ENCODE data around the gene MAGI2.
"Not testable (repeated sequence)": the region's sequence is repeated elsewhere in the genome, so short reads cannot be mapped to it uniquely, and the experiment has no call there.

Gene MAGI2

GRCh38 chr7:78267141-78267540, 1186.3 kb downstream of the MAGI2 start:
- ATAC-seq (replicated peaks) (no peak), DNase-seq (no peak)
- no peaks in the 10 kb centered on the region for H3K36me3 Mint-ChIP-seq (ENCODE audit: insufficient read depth)
- H3K4me1 Mint-ChIP-seq (ENCODE audit: low read depth in 2 of 2) = no peaks in the 10 kb centered on the region
- H3K27ac Mint-ChIP-seq = no peak overlapping the region
- H3K4me3 Mint-ChIP-seq = no peak overlapping the region
- H3K9me3 Mint-ChIP-seq = peaks cover 0 to 1% of the 10 kb centered on the region in 2 donors
- H3K27me3 Mint-ChIP-seq = no peaks in the 10 kb centered on the region

DNA sequence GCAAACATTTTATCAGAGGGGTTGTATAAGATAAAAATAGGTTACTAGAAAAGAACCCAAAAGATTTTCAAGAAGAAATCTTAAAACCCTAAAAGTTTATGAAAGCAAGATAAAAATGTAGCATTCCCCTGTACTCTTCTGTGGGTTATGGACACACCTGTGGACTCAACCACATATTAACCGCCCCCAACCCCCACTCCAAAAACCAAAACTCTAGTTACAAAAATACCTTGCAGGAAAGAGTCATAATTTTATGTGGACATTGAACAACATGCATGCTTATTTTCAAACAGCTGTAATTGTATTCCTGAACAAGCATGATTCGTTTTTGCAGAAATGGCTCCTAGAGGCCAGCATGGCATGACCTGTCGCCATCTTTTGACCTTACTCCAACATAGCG, 1188.0 kb downstream of the MAGI2 start:
- Mint-ChIP-seq H3K4me3 (no peak overlapping the region), H3K27ac (no peak overlapping the region), H3K4me1 (ENCODE audit: low read depth in 2 of 2) (no peaks in the 10 kb centered on the region), H3K36me3 (ENCODE audit: insufficient read depth) (no peaks in the 10 kb centered on the region), H3K9me3 (peaks cover 0 to 3% of the 10 kb centered on the region in 2 donors), H3K27me3 (no peaks in the 10 kb centered on the region)
- no peak for DNase-seq
- no peak for ATAC-seq (replicated peaks)

- no peak overlapping the region for H3K27ac Mint-ChIP-seq
Measured at GRCh38 chr7:78265071-78265470, 1188.4 kb downstream of the MAGI2 start.

DNA sequence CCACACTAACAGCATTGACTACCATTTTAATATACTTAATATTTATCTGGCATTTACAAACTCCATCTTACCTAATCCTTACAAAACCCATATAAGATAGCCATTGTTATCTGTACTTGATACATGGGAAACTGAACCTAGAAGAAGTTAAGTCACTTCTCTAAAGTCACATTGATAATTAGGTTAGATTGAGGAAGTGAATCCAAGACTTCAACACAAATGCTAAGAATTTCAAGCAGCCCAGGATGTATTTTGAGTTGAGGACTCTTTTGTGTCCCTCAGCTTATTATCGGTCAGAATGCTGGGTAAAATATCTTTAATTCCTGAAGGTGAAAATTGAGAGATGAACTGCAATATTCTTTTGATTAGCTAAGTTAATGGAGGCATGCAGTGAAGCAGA, 1189.4 kb downstream of the MAGI2 start:
- Mint-ChIP-seq H3K4me3 (no peak overlapping the region), H3K27ac (no peak overlapping the region), H3K27me3 (no peaks in the 10 kb centered on the region), H3K4me1 (ENCODE audit: low read depth in 2 of 2) (no peaks in the 10 kb centered on the region), H3K9me3 (peaks cover 0 to 3% of the 10 kb centered on the region in 2 donors), H3K36me3 (ENCODE audit: insufficient read depth) (no peaks in the 10 kb centered on the region)
- DNase-seq = no peak
- ATAC-seq (replicated peaks) = no peak

More at GRCh38 chr7:78265071-78265470, 1188.4 kb downstream of the MAGI2 start:
- no peaks in the 10 kb centered on the region for H3K4me1 Mint-ChIP-seq (ENCODE audit: low read depth in 2 of 2)
- ATAC-seq (replicated peaks) (no peak), DNase-seq (no peak)
- no peaks in the 10 kb centered on the region for H3K36me3 Mint-ChIP-seq (ENCODE audit: insufficient read depth)
- peaks cover 0 to 3% of the 10 kb centered on the region in 2 donors for H3K9me3 Mint-ChIP-seq
- H3K4me3 Mint-ChIP-seq = no peak overlapping the region
- no peaks in the 10 kb centered on the region for H3K27me3 Mint-ChIP-seq

DNA sequence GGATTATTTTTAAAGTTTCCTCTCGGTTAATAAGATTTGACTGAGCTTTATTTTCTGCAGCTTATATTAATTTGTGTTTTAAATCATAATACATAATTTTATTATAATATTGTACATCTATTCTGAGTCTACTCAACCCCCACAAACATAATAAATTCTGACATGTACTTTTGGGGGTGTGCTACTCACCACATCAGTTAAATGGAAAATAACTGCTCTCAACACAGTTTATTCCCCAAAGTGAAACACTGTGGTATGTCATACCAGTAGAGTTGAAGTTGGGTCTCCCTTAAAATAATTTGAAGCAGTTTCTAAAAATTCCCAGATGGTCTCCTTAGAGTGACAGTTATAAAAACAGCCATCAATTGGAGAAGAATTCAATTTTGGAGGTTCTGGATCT, 1191.7 kb downstream of the MAGI2 start:
- H3K4me1 Mint-ChIP-seq (ENCODE audit: low read depth in 2 of 2) = no peaks in the 10 kb centered on the region
- ATAC-seq (replicated peaks) (no peak), DNase-seq (no peak)
- no peak overlapping the region for H3K4me3 Mint-ChIP-seq
- no peaks in the 10 kb centered on the region for H3K36me3 Mint-ChIP-seq (ENCODE audit: insufficient read depth)
- H3K27ac Mint-ChIP-seq = no peak overlapping the region
- no peaks in the 10 kb centered on the region for H3K27me3 Mint-ChIP-seq
- H3K9me3 Mint-ChIP-seq = peaks cover 0 to 3% of the 10 kb centered on the region in 2 donors

DNA sequence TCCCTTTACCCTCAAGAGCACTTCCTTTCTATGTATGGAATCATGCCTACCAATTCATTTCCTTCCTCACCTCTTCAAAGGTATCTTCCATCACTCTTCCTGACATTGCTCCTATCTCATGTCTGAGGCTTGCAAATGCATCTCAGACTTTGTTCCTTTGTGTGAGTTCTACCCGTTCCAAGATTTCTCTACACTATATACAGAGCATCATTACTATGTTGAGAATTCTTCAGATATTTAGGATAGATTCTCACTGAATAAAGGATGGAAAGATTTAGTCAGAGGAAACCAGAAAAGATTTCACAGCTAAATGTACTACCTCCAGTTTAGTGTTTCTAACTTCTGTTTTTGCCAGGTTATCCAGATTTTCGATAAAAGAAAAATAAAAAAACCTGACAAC, 1192.2 kb downstream of the MAGI2 start:
- no peak for DNase-seq
- Mint-ChIP-seq H3K9me3 (peaks cover 0 to 3% of the 10 kb centered on the region in 2 donors), H3K27me3 (no peaks in the 10 kb centered on the region), H3K27ac (no peak overlapping the region), H3K4me3 (no peak overlapping the region), H3K36me3 (ENCODE audit: insufficient read depth) (no peaks in the 10 kb centered on the region), H3K4me1 (ENCODE audit: low read depth in 2 of 2) (no peaks in the 10 kb centered on the region)
- ATAC-seq (replicated peaks) = no peak

DNA sequence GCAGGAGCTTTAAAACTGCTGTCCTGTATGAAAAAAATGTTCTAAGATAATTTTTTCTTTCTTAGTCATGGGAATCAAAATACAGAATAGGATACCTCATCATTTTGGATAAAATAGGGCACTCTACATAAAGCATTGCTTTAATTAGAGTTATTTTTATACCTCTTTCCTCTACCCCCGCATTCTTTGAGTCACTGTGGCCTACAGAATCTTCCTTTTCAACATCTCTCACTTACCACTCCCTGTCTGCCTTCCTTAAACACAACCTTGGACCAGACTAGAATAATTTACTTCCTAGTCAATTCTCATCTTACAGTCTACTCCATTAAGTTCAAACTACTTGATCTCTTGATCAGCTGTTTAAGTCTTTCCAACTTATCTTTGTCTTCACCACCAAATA, 1192.6 kb downstream of the MAGI2 start:
- DNase-seq (no peak), ATAC-seq (replicated peaks) (no peak)
- Mint-ChIP-seq H3K36me3 (ENCODE audit: insufficient read depth) (no peaks in the 10 kb centered on the region), H3K27ac (no peak overlapping the region), H3K4me3 (no peak overlapping the region), H3K9me3 (peaks cover 0 to 3% of the 10 kb centered on the region in 2 donors), H3K27me3 (no peaks in the 10 kb centered on the region), H3K4me1 (ENCODE audit: low read depth in 2 of 2) (no peaks in the 10 kb centered on the region)

- DNase-seq = no peak
- Mint-ChIP-seq H3K36me3 (ENCODE audit: insufficient read depth) (no peaks in the 10 kb centered on the region), H3K9me3 (no peaks in the 10 kb centered on the region), H3K27me3 (no peaks in the 10 kb centered on the region), H3K27ac (no peak overlapping the region), H3K4me1 (ENCODE audit: low read depth in 2 of 2) (no peaks in the 10 kb centered on the region), H3K4me3 (no peak overlapping the region)
- ATAC-seq (replicated peaks) = no peak
Measured at GRCh38 chr7:78254726-78255055, 1198.8 kb downstream of the MAGI2 start.

DNA sequence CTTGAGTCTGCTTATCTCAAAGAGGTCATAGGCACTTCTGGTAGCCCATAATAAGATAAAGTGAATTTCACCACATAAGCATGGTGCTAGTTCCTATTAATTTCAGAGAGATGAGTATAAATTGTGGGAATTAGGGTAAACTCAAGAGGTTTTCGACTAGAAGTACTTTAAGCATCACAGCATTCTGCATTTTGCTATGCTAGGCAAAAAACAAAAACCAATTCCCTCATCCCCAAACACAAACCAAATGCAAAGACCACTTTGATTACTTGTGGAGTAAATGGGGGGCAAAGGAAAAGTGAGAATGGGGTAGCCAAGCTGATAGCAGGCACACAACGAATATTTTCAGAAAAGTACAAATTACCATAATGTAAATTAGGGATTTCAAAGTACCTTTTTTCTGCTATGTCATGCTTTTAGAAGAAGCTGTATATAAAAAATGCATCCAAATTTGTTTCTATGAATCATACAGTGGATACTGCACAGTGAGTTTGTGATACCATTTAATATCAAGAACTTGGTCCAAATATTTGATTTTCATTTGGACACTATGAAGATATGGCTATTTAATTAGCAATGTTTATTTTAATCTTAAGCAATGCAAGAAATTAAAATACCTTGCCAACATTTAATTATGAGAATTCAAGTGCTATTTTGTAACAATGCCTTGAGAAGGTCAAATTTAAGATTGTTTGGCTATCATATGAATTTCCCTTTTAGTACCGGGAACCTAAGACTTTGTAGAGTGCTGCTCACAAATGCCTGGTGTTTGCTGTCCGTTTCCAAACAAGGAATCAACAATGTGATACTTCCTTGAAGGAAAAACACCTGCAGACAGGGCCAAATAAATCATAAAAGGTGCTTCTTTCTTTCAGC, 1199.4 kb downstream of the MAGI2 start:
- ATAC-seq (replicated peaks) = no peak
- Mint-ChIP-seq H3K9me3 (no peaks in the 10 kb centered on the region), H3K4me1 (ENCODE audit: low read depth in 2 of 2) (no peaks in the 10 kb centered on the region), H3K36me3 (ENCODE audit: insufficient read depth) (no peaks in the 10 kb centered on the region), H3K27me3 (no peaks in the 10 kb centered on the region), H3K27ac (no peak overlapping the region), H3K4me3 (no peak overlapping the region)
- DNase-seq = no peak

GRCh38 chr7:78248867-78249266, 1204.6 kb downstream of the MAGI2 start:
- H3K4me1 Mint-ChIP-seq (ENCODE audit: low read depth in 2 of 2) = no peaks in the 10 kb centered on the region
- H3K27me3 Mint-ChIP-seq = no peaks in the 10 kb centered on the region
- no peak overlapping the region for H3K4me3 Mint-ChIP-seq
- no peaks in the 10 kb centered on the region for H3K36me3 Mint-ChIP-seq (ENCODE audit: insufficient read depth)
- DNase-seq (no peak), ATAC-seq (replicated peaks) (no peak)
- H3K27ac Mint-ChIP-seq = no peak overlapping the region
- H3K9me3 Mint-ChIP-seq = peaks cover 0 to 6% of the 10 kb centered on the region in 2 donors

DNA sequence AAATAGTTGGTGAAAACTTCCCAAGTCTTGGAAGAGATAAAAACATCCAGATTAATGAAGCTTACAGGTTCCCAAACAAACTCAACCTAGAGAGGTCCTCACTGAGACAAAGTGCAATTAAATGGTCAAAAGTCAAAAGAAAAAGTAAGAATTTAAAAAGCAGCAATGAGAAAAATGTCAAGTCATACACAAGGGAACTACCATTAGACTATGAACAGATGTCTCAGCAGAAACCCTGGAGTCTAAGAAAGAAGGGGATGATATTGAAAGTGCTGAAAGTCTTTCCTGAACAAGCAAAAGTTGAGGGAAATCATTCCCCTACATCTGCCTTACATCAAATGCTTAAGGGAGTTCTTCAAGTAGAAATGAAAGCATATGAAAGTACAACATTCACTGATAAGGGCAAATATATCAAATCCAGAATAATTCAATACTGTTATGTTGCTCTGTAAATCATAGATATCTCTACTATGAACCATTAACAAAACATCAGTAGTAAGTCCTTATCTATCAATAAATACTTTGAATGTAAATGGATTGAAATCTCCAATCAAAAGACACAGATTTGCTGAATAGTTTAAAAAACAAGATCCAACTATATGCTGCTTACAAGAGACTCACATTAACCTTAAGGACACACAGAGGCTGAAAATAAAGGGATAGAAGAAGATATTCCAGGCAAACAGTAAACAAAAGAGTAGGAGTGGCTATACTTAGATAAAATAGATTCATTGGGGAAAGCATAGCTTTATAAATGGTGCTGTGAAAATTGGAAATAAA, 1205.4 kb downstream of the MAGI2 start:
- no peaks in the 10 kb centered on the region for H3K36me3 Mint-ChIP-seq (ENCODE audit: insufficient read depth)
- DNase-seq (no peak), ATAC-seq (replicated peaks) (no peak)
- no peaks in the 10 kb centered on the region for H3K27me3 Mint-ChIP-seq
- no peaks in the 10 kb centered on the region for H3K4me1 Mint-ChIP-seq (ENCODE audit: low read depth in 2 of 2)
- H3K27ac Mint-ChIP-seq = no peak overlapping the region
- peaks cover 0 to 6% of the 10 kb centered on the region in 2 donors for H3K9me3 Mint-ChIP-seq
- no peak overlapping the region for H3K4me3 Mint-ChIP-seq

DNA sequence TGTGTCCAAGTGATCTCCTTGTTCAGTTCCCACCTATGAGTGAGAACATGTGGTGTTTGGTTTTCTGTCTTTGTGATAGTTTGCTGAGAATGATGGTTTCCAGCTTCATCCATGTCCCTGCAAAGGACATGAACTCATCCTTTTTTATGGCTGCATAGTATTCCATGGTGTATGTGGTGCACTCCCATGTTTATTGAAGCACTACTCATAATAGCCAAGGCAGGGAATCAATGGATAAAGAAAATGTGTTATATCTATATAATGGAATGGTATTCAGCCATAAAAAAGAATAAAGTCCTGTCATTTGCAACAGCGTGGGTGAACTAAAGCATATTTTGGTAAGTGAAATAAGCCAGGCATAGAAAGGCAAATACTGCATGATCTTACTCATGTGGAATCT, 1213.3 kb downstream of the MAGI2 start:
- Mint-ChIP-seq H3K27me3 (peaks cover 0 to 10% of the 10 kb centered on the region in 2 donors), H3K9me3 (peaks cover 9 to 13% of the 10 kb centered on the region in 2 donors)
- not testable (repeated sequence) for H3K4me1 Mint-ChIP-seq (ENCODE audit: low read depth in 2 of 2); ATAC-seq (replicated peaks); H3K4me3 Mint-ChIP-seq; H3K27ac Mint-ChIP-seq; DNase-seq; H3K36me3 Mint-ChIP-seq (ENCODE audit: insufficient read depth)

DNA sequence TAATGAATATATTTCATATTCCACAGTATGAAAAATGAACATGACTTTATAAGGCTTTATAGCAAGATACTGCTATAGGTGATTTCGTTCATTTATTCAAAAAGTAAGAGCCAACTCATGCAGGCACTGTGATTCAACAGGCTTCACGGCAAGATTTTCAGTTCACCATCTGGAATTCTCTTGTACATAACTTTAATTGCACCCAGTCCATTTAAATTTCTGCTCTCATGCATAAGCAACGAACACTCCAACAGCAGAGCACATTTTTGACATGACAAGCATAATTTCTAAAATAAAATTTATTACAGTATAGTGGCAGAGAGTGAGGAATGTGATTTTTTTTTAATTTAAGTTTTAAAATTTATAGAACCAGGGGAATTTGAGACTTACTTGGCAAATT, 1218.8 kb downstream of the MAGI2 start:
- Mint-ChIP-seq H3K36me3 (ENCODE audit: insufficient read depth) (no peaks in the 10 kb centered on the region), H3K27me3 (peaks cover 6 to 10% of the 10 kb centered on the region in 2 donors), H3K27ac (no peak overlapping the region), H3K4me3 (no peak overlapping the region), H3K9me3 (peaks cover 3 to 7% of the 10 kb centered on the region in 2 donors), H3K4me1 (ENCODE audit: low read depth in 2 of 2) (no peaks in the 10 kb centered on the region)
- ATAC-seq (replicated peaks) = no peak
- DNase-seq = no peak

GRCh38 chr7:78232806-78233205, 1220.7 kb downstream of the MAGI2 start:
- DNase-seq (no peak), ATAC-seq (replicated peaks) (no peak)
- Mint-ChIP-seq H3K36me3 (ENCODE audit: insufficient read depth) (no peaks in the 10 kb centered on the region), H3K27ac (no peak overlapping the region), H3K27me3 (peaks cover 6 to 11% of the 10 kb centered on the region in 2 donors), H3K4me3 (no peak overlapping the region), H3K9me3 (no peaks in the 10 kb centered on the region), H3K4me1 (ENCODE audit: low read depth in 2 of 2) (no peaks in the 10 kb centered on the region)

All from effector memory CD8-positive, alpha-beta T cell (primary cell).